HG03060 (cell line): Measurements from ENCODE around the gene ANKH.
"Not testable (repeated sequence)": the region's sequence is repeated elsewhere in the genome, so short reads cannot be mapped to it uniquely, and the experiment has no call there.

Experiments
- ATAC-seq: cut with Tn5 transposase; IDR thresholded peaks from one replicate; pipeline ENCODE4 v1.9.1; 2021; ENCODE audit warnings: low read depth, moderate number of reproducible peaks; ENCODE audit not compliant: unreplicated experiment

The ANKH gene

GRCh38 chr5:14831006-14831338, 40.6 kb downstream of the ANKH start:
- no peak for ATAC-seq

GRCh38 chr5:14830210-14831005, 41.2 kb downstream of the ANKH start:
- ATAC-seq: no peak

GRCh38 chr5:14829396-14829795, 42.2 kb downstream of the ANKH start:
- ATAC-seq: no peak

- ATAC-seq: no peak
These were observed 44.9 kb downstream of the ANKH start for GRCh38 chr5:14826714-14827113.

- ATAC-seq: no peak
These were observed 45.6 kb downstream of the ANKH start for GRCh38 chr5:14825977-14826376.

GRCh38 chr5:14824499-14824898, 47.1 kb downstream of the ANKH start:
- ATAC-seq: no peak

- ATAC-seq: no peak
These were observed 50.3 kb downstream of the ANKH start for GRCh38 chr5:14821100-14821845.

GRCh38 chr5:14818931-14819790, 52.4 kb downstream of the ANKH start:
- ATAC-seq: no peak

- not testable (repeated sequence) for ATAC-seq
These were observed 53.8 kb downstream of the ANKH start for GRCh38 chr5:14817762-14818136.

GRCh38 chr5:14816999-14817761, 54.4 kb downstream of the ANKH start:
- ATAC-seq: no peak

GRCh38 chr5:14816374-14816998, 55.1 kb downstream of the ANKH start:
- no peak for ATAC-seq

- ATAC-seq: no peak
These were observed 57.8 kb downstream of the ANKH start for GRCh38 chr5:14813747-14814146.

GRCh38 chr5:14812166-14812565, 59.4 kb downstream of the ANKH start:
- ATAC-seq: no peak

- no peak for ATAC-seq
These were observed 60.5 kb downstream of the ANKH start for GRCh38 chr5:14810928-14811572.

GRCh38 chr5:14810282-14810681, 61.3 kb downstream of the ANKH start:
- no peak for ATAC-seq

GRCh38 chr5:14809369-14810155, 62.0 kb downstream of the ANKH start:
- peak; percentile 97 for ATAC-seq

GRCh38 chr5:14807471-14807870, 64.1 kb downstream of the ANKH start:
- no peak for ATAC-seq

- no peak for ATAC-seq
These were observed 65.1 kb downstream of the ANKH start for GRCh38 chr5:14806456-14806855.

- no peak for ATAC-seq
These were observed 69.0 kb downstream of the ANKH start for GRCh38 chr5:14802541-14802940.
